Skeletal muscle satellite cell (primary cell): ENCODE results near the gene SELENBP1.
A peak's percentile ranks its signal among the peaks of the same experiment; 100 is the strongest.
"Not testable (repeated sequence)": the region's sequence is repeated elsewhere in the genome, so short reads cannot be mapped to it uniquely, and the experiment has no call there.

ENCODE experiments used
- H3K27me3 ChIP-seq: 2 replicates; pipeline ENCODE4 v1.7.0; 2013; ENCODE audit warnings: low read length; ENCODE audit not compliant: control insufficient read depth, insufficient read depth
- H3K36me3 ChIP-seq: 2 replicates; pipeline ENCODE4 v1.7.0; 2013; ENCODE audit warnings: mild to moderate bottlenecking, control low read depth, low read length; ENCODE audit not compliant: insufficient read depth
- H3K4me1 ChIP-seq: 2 replicates; pipeline ENCODE4 v1.7.0; 2013; ENCODE audit warnings: low read length; ENCODE audit not compliant: control insufficient read depth, insufficient read depth
- H3K4me2 ChIP-seq: 2 replicates; pipeline ENCODE4 v1.7.0; 2013; ENCODE audit warnings: mild to moderate bottlenecking, low read length
- H3K4me3 ChIP-seq: 2 replicates; pipeline ENCODE4 v1.7.0; 2013; ENCODE audit warnings: low read length
- H3K9ac ChIP-seq: 2 replicates; pipeline ENCODE4 v1.7.0; 2013; ENCODE audit warnings: mild to moderate bottlenecking, low read depth, low read length, moderate library complexity
- H3K9me3 ChIP-seq: replicated peaks from 2 replicates; pipeline ENCODE4 v1.7.0; 2013; ENCODE audit warnings: mild to moderate bottlenecking, control low read depth, low read length

SELENBP1 gene

DNA sequence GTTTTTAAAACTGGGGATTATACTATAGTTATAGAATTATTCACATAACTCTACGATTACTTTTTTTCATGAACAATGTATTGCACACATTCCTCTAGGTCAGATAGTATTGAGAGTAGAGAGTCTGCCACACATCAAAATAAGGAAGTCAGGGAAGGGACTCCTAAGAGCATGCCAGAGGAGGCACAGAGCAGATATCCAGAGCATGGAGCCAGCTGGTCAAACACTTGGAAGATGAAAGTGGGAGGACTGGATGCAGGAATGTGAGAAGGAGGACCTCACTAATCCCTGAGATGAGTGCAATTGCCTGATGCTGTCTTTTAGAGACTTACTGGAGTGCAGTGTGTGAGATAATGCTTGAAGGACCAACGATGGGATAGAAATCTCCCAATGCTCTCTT is 15.8 kb downstream of the SELENBP1 start:
- Histone ChIP-seq H3K27me3 (peaks cover 4% of the 10 kb centered on the region), H3K9ac (no peak overlapping the region), H3K4me1 (no peaks in the 10 kb centered on the region), H3K4me3 (no peak overlapping the region), H3K36me3 (no peaks in the 10 kb centered on the region), H3K9me3 (no peaks in the 10 kb centered on the region), H3K4me2 (no peak overlapping the region)

DNA sequence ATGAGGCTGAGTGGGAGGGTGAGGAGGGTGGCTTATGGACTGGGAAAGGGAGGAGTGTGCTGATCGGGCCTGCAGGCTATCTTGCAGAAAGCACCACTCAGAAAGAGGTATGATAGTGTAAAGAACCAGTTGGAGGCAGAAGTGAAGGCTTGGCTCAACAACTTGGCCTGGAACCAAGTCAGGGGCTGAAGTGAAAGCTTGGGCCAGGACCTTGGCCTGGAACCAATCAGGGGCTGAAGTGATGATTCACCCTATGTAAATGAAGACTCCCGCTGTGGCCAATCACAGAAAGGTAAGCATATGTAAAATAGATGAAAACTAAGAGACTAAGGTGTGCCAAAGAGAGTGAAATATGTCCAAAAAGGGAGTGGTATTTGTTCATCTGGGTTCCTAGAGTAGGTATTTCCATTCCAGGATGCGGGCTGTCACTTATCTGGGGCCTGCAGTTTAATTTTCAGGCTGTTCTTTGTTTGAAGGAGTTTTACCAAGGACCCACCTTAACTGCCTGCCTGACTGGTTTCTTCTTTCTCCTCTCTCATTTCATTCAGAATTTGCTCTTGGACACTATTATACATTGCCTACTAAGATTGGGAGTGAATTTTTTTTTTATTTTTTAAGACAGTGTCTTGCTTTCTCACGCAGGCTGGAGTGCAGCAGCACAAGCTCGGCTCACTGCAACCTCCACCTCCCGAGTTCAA is 20.3 kb downstream of the SELENBP1 start:
- Histone ChIP-seq H3K27me3 (peaks cover 4% of the 10 kb centered on the region), H3K4me1 (peaks cover 8% of the 10 kb centered on the region), H3K9me3 (no peaks in the 10 kb centered on the region), H3K36me3 (no peaks in the 10 kb centered on the region), H3K4me2 (no peak overlapping the region), H3K4me3 (no peak overlapping the region), H3K9ac (no peak overlapping the region)

DNA sequence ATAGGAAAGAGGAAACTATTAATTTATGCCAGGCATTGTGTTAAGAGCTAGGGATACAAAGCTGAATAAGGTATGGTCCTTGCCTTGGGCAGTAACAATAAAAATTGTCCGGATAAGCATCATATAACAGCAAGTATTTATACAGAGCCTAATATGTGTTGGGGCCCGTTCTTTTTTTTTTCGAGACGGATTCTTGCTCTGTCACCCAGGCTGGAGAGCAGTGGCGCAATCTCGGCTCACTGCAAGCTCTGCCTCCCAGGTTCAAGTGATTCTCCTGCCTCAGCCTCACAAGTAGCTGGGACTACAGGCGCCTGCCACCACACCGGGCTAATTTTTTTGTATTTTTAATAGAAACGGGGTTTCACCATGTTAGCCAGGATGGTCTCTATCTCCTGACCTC is 22.2 kb downstream of the SELENBP1 start:
- H3K9me3 ChIP-seq, H3K4me3 ChIP-seq, H3K27me3 ChIP-seq, H3K36me3 ChIP-seq, H3K9ac ChIP-seq, H3K4me2 ChIP-seq: not testable (repeated sequence)
- H3K4me1 ChIP-seq = peaks cover 15% of the 10 kb centered on the region

DNA sequence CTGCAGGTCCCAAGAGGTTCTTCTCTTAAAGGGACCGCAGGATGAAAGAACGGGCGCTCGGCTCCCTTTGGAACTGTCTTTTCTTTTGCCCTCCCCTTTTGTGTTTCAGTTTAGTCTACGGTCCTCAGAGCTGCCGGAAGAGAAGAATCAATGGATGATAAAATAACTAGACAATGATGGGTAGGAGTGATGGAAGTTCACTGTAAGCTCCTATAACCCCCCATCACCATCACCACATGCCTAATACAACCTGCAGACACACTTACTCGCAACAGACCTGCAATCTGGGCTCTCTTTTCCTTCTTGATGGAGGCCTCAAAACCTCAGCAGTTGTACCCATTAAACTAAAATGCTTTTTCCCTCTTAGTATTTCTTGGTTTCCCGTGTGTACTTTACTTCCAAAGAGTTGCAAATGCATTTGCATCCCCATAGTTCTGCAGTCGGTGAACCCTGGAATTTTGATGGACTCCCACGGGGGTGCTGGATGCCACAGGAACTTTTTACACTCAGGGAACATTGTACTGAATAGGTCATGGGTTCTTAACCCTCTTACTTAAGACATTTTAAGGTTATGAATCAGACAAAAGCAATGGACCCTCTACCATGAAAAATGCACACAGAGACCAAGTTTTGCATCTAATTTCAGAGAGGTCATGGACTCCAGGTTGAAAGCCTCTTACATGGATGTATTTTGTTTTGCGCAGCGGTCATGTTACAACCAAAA is 24.8 kb downstream of the SELENBP1 start:
- H3K9me3 ChIP-seq = no peaks in the 10 kb centered on the region
- peak overlapping the region; percentile 46 for H3K9ac ChIP-seq
- H3K4me2 ChIP-seq = peak overlapping the region; percentile 80
- peak overlapping the region; percentile 71 for H3K4me3 ChIP-seq
- no peaks in the 10 kb centered on the region for H3K27me3 ChIP-seq
- H3K36me3 ChIP-seq = peaks cover 14% of the 10 kb centered on the region
- peaks cover 15% of the 10 kb centered on the region for H3K4me1 ChIP-seq

DNA sequence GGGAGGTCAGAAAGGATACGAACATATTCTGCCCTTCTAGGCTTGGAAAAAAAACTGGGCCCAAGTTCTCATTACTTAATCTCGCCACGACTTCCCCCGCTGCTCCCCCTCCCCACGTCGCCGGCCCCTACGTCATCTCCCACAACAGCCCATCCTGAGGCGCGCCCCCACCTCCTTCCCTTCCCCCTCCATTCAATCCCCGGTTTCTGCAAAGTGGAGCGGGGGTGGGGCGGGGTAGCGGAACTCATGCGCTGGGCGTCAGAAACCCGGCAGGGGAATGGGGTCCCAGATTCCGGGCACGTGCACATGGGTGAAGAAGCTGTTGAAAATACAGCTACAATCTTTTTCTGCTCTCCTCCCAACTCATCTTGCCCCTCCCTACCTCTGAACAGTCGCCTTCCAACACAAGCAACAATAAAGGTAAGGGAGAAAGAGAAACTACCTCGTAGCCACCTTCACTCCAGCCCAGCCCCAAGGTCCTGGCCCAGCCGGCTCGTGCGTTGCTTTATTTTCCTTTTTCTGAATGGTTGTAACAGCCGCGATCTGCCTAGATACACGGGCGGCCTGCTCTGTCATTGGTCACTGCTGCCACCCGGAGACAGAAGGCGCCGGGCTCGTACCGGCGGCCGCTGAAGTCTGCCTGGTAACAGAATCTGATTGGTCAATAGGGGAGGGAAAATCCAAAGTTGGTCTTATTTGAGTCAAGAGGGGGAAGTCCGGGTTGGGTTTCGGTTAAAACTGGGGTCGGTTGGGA is 25.6 kb downstream of the SELENBP1 start, which contains the start of gene RFX5:
TSS of gene RFX5 (minus strand) at position 484 of the 754 bp plus-strand sequence. CDS start 932 bp downstream, outside the sequence.
- Histone ChIP-seq H3K9me3 (no peaks in the 10 kb centered on the region), H3K27me3 (no peaks in the 10 kb centered on the region), H3K4me1 (peaks cover 15% of the 10 kb centered on the region), H3K4me3 (peak within 1 kb of the TSS; percentile 71), H3K4me2 (peak within 1 kb of the TSS; percentile 80), H3K36me3 (peaks cover 22% of the 10 kb centered on the region), H3K9ac (peak within 1 kb of the TSS; percentile 77)

DNA sequence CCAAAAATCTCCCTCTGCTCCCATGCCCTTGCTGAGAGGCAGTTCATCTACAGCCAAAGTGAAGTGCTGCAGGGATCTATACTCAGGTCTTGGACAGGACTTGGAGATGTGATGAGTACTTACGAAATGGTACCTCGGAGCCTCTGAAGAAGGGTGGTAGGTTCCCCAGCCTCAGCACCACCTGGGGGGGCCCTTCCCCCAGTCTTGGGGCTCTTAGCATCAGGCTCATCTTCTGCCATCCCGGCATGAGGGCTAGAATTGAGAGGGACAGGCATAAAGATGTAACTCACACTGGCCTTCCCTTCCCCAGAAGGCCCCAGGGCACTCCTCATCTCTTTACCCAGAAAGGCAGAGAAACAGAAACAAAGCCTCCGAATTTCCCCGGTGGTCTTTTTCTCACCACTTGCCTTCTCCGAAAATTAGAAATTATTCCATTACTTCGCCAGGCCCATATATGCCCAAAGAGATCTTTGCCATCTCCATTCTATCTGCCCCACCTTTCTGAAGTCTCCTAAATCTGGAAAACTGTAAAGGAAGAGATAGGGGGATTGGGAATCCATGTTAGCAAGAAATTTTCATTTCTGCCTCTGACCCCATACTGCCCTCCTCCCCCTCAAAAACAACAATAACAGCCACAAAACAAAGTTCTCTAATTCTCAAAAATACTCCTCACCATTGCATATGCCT is 26.3 kb downstream of the SELENBP1 start:
- peak overlapping the region; percentile 77 for H3K9ac ChIP-seq
- H3K4me1 ChIP-seq = peaks cover 15% of the 10 kb centered on the region
- no peaks in the 10 kb centered on the region for H3K27me3 ChIP-seq
- peak overlapping the region; percentile 71 for H3K4me3 ChIP-seq
- H3K4me2 ChIP-seq = peak overlapping the region; percentile 76
- H3K9me3 ChIP-seq = no peaks in the 10 kb centered on the region
- peaks cover 23% of the 10 kb centered on the region for H3K36me3 ChIP-seq

DNA sequence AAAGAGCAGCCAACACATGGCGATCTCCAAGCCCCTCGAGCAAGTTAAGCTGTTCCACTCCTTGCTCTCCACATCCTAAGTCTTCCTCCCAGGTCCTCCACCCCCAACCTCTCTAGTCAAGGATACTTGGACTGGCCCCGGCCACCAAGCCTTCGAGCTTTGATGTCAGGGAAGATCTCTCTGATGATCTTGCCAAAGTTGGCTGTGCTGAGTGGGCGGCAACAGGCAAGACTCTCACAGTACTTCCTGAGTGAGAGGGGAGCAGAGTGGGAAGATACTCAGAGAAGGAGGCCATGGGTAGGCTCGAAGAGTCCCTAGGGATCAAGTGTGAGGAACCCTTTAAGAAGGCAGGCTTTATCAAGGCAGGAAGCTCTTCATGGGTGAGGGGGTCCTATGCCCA is 28.2 kb downstream of the SELENBP1 start:
- peaks cover 23% of the 10 kb centered on the region for H3K36me3 ChIP-seq
- H3K9me3 ChIP-seq = no peaks in the 10 kb centered on the region
- no peaks in the 10 kb centered on the region for H3K27me3 ChIP-seq
- no peak overlapping the region for H3K4me2 ChIP-seq
- H3K4me1 ChIP-seq = peaks cover 19% of the 10 kb centered on the region
- H3K9ac ChIP-seq = no peak overlapping the region
- no peak overlapping the region for H3K4me3 ChIP-seq

DNA sequence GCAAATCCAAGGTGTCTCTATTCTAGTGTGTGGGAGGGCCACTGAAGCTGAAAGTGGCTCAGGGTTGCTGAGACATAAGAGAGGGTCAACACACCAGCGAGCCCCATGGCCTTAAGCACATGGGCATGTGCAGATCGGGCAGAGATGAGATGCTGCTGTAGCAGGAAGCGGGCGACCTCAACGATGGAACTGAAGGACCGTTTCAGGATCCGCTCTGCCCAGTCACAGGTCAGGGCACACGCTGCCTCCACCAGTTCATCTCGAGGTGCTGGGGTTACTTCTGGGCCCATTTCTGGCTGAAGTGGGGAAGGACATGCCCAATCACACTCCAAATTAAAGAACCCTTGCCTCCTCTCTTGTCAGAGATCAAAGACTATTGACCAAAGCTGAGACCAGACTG is 28.9 kb downstream of the SELENBP1 start:
- Histone ChIP-seq H3K36me3 (peaks cover 23% of the 10 kb centered on the region), H3K4me1 (peaks cover 19% of the 10 kb centered on the region), H3K27me3 (no peaks in the 10 kb centered on the region), H3K4me3 (no peak overlapping the region), H3K4me2 (no peak overlapping the region), H3K9me3 (no peaks in the 10 kb centered on the region), H3K9ac (no peak overlapping the region)

DNA sequence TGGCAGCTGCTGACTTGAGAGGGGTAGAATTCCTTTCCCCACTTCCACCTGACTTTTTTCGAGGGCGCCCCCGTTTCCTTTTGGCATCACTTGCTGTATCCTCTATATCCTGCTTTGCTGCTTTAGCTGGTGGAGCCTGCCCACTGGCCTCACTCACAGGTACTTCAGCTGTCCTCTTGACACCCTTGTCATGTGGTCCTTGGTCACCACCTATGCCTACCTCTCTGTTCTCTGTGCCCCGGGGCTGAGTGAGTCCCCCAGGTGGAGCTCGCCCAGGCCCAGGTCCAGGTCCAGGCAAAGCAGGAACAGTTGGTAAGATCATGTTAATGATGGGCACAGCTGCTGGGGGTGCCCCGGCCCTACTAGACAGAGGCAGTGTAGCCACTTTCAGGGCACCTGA is 29.9 kb downstream of the SELENBP1 start:
- Histone ChIP-seq H3K4me1 (peaks cover 13% of the 10 kb centered on the region), H3K4me3 (no peak overlapping the region), H3K36me3 (peaks cover 23% of the 10 kb centered on the region), H3K4me2 (no peak overlapping the region), H3K9me3 (no peaks in the 10 kb centered on the region), H3K9ac (no peak overlapping the region), H3K27me3 (no peaks in the 10 kb centered on the region)

DNA sequence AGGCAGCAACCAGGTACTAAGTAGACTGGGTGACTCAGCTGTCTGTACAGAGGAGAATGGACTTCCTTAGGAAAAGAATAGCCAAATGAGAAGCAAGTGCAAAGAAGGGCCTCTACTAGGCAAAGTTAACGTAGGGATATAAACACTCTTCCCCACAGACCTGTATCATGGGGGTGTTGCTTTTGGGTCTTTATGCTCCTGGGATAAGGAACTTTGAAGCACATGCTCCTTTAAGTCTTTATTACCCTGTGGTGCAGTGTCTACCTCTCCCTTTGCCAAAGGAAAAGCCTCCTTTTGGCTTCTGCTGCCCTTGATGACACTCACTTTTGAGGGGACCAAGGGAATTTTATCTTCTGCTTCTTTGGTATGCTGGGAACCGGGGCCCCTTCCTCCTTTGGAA is 30.5 kb downstream of the SELENBP1 start:
- H3K9ac ChIP-seq = no peak overlapping the region
- H3K4me3 ChIP-seq = no peak overlapping the region
- H3K4me2 ChIP-seq = no peak overlapping the region
- peaks cover 11% of the 10 kb centered on the region for H3K4me1 ChIP-seq
- peaks cover 23% of the 10 kb centered on the region for H3K36me3 ChIP-seq
- H3K9me3 ChIP-seq = no peaks in the 10 kb centered on the region
- no peaks in the 10 kb centered on the region for H3K27me3 ChIP-seq
